ENCODE data around the gene CYBRD1. TPM values are rescaled to one million over a fixed set of nuclear protein-coding genes. Genes with fewer than 3 reads are reported as not detected.
"Not testable (repeated sequence)": the region's sequence is repeated elsewhere in the genome, so short reads cannot be mapped to it uniquely, and the experiment has no call there.

CYBRD1 gene
- total RNA-seq, 1 donor from 2014 or later: 0.33 TPM

GRCh38 chr2:171487803-171488259, 34.4 kb upstream of the CYBRD1 start:
- Mint-ChIP-seq H3K27ac (no peak overlapping the region), H3K27me3 (no peaks in the 10 kb centered on the region), H3K36me3 (ENCODE audit: low read depth) (peaks cover 32% of the 10 kb centered on the region), H3K4me1 (no peaks in the 10 kb centered on the region), H3K4me3 (no peak overlapping the region), H3K9me3 (peaks cover 4% of the 10 kb centered on the region)
- DNase-seq (no peak), ATAC-seq (ENCODE audit: low read depth) (no peak)
- POLR2A ChIA-PET: no interaction called here
- CTCF ChIA-PET: no interaction called here
- no peak for TF ChIP-seq CTCF (IDR thresholded peaks at IDR 0.05)
- intact Hi-C loops (cut with micrococcal nuclease): no loop called here

- TF ChIP-seq CTCF (IDR thresholded peaks at IDR 0.05): no peak
- no peak for ATAC-seq (ENCODE audit: low read depth)
- CTCF ChIA-PET: no interaction called here
- no peaks in the 10 kb centered on the region for H3K27me3 Mint-ChIP-seq
- POLR2A ChIA-PET: no interaction called here
- H3K27ac Mint-ChIP-seq: no peak overlapping the region
- no peaks in the 10 kb centered on the region for H3K4me1 Mint-ChIP-seq
- no peak for DNase-seq
- intact Hi-C loops (cut with micrococcal nuclease): no loop called here
- H3K9me3 Mint-ChIP-seq: peaks cover 4% of the 10 kb centered on the region
- no peak overlapping the region for H3K4me3 Mint-ChIP-seq
- H3K36me3 Mint-ChIP-seq (ENCODE audit: low read depth): peaks cover 18% of the 10 kb centered on the region
Measured at GRCh38 chr2:171490577-171490976, 31.7 kb upstream of the CYBRD1 start.

GRCh38 chr2:171491292-171491691, 31.0 kb upstream of the CYBRD1 start:
- ChIA-PET POLR2A (no interaction called here), CTCF (no interaction called here)
- ATAC-seq (ENCODE audit: low read depth) (no peak), DNase-seq (no peak)
- intact Hi-C loops (cut with micrococcal nuclease): no loop called here
- TF ChIP-seq CTCF (IDR thresholded peaks at IDR 0.05): no peak
- Mint-ChIP-seq H3K27me3 (no peaks in the 10 kb centered on the region), H3K27ac (no peak overlapping the region), H3K4me1 (no peaks in the 10 kb centered on the region), H3K9me3 (peaks cover 5% of the 10 kb centered on the region), H3K36me3 (ENCODE audit: low read depth) (peaks cover 18% of the 10 kb centered on the region), H3K4me3 (no peak overlapping the region)

GRCh38 chr2:171492664-171493063, 29.6 kb upstream of the CYBRD1 start:
- CTCF ChIA-PET: no interaction called here
- Mint-ChIP-seq H3K4me3 (no peak overlapping the region), H3K4me1 (no peaks in the 10 kb centered on the region), H3K9me3 (peaks cover 9% of the 10 kb centered on the region), H3K27me3 (no peaks in the 10 kb centered on the region), H3K27ac (no peak overlapping the region), H3K36me3 (ENCODE audit: low read depth) (peaks cover 12% of the 10 kb centered on the region)
- intact Hi-C loops (cut with micrococcal nuclease): no loop called here
- TF ChIP-seq CTCF (IDR thresholded peaks at IDR 0.05): no peak
- ATAC-seq (ENCODE audit: low read depth) (no peak), DNase-seq (no peak)
- POLR2A ChIA-PET: no interaction called here

GRCh38 chr2:171497664-171498063, 24.6 kb upstream of the CYBRD1 start:
- intact Hi-C loops (cut with micrococcal nuclease); H3K4me1 Mint-ChIP-seq; H3K27me3 Mint-ChIP-seq; DNase-seq; H3K4me3 Mint-ChIP-seq; H3K27ac Mint-ChIP-seq; H3K9me3 Mint-ChIP-seq; POLR2A ChIA-PET; H3K36me3 Mint-ChIP-seq (ENCODE audit: low read depth); ATAC-seq (ENCODE audit: low read depth); CTCF ChIA-PET: not testable (repeated sequence)

GRCh38 chr2:171505374-171505773, 16.9 kb upstream of the CYBRD1 start:
- Mint-ChIP-seq H3K27ac (no peak overlapping the region), H3K36me3 (ENCODE audit: low read depth) (no peaks in the 10 kb centered on the region), H3K9me3 (peaks cover 6% of the 10 kb centered on the region), H3K4me1 (peaks cover 4% of the 10 kb centered on the region), H3K27me3 (no peaks in the 10 kb centered on the region), H3K4me3 (no peak overlapping the region)
- ATAC-seq (ENCODE audit: low read depth) (no peak), DNase-seq (no peak)
- intact Hi-C loops (cut with micrococcal nuclease): no loop called here
- CTCF ChIA-PET: no interaction called here
- TF ChIP-seq CTCF (IDR thresholded peaks at IDR 0.05): no peak
- POLR2A ChIA-PET: interaction anchor here (1.0 kb wide), 1 partner anchor 19 kb away, joined by 3 read pairs; no protein-coding TSS in a partner anchor
